Sigmoid colon (tissue), 4 donors: Measurements from ENCODE around the gene NR2F6.

Source experiments
- EP300 ChIP-seq, 4 donors: sonication (generic); formaldehyde crosslinking; IDR thresholded peaks; one replicate each; pipeline ENCODE4 v1.6.1; 2017; ENCODE audit warnings: antibody characterized with exemption in 4 of 4
- POLR2A ChIP-seq, 2 donors: fragments of 450-650 bp; IDR thresholded peaks; one replicate each; pipeline ENCODE4 v1.6.1; 2016; ENCODE audit warnings: antibody characterized with exemption in 2 of 2, mild to moderate bottlenecking in 2 of 2, moderate library complexity in 2 of 2
- POLR2AphosphoS5 ChIP-seq, 4 donors: sonication (generic); formaldehyde crosslinking; IDR thresholded peaks; one replicate each; pipeline ENCODE4 v1.6.1; 2017; ENCODE audit warnings: antibody characterized with exemption in 4 of 4
- TF ChIP-seq, protein P1 (sequence below), 4 experiments: fragments of 450-650 bp in 3 of 4; fragments of 200-600 bp in 1 of 4; IDR thresholded peaks; one replicate each; pipeline ENCODE4 v1.5.1; 2016 to 2019; ENCODE audit warnings: antibody characterized with exemption in 4 of 4, mild to moderate bottlenecking in 3 of 4, moderate library complexity in 2 of 4

DNA sequence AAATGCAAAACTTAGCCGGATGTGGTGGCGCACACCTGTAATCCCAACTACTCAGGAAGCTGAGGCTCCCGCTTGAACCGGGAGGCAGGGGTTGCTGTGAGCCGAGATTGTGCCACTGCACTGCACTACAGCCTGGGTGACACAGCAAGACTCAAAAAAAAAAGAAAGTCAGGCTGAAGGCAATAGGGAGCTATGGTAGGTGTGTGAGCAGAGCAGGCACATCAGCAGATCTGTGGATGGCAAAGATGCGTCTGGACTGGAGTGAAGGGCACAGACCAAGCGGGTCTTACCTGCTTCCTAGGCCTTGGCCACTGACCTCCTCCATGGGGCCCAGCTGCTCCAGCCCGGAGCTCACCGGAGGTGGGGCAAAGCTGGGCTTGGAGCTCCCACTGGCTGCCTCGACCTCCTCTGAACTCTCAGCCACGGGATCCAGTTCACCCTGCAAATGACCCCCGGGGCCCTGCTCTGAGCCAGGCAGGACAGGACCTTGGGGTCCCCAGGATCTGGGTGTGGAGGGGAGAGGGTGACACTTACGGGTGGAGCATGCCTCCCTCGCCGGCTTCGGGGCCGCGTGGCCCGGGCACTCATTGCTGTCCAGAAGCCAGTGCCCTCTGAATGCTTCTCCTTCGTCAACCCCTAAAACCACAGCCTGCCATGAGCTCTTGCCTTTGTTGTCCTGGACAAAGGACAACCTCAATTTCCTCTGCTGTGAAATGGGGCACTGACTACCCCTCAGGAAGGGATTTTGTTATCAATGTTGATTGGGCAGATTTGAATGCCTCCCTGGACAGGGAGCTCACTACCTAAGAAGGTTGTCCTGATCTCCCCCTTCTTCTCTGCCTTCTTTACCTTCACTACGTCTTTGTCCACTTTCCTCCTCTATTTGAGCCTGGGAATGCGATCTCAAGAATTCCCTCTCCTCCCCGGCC is 18.3 kb upstream of the NR2F6 start:
- TF ChIP-seq, protein P1, sequence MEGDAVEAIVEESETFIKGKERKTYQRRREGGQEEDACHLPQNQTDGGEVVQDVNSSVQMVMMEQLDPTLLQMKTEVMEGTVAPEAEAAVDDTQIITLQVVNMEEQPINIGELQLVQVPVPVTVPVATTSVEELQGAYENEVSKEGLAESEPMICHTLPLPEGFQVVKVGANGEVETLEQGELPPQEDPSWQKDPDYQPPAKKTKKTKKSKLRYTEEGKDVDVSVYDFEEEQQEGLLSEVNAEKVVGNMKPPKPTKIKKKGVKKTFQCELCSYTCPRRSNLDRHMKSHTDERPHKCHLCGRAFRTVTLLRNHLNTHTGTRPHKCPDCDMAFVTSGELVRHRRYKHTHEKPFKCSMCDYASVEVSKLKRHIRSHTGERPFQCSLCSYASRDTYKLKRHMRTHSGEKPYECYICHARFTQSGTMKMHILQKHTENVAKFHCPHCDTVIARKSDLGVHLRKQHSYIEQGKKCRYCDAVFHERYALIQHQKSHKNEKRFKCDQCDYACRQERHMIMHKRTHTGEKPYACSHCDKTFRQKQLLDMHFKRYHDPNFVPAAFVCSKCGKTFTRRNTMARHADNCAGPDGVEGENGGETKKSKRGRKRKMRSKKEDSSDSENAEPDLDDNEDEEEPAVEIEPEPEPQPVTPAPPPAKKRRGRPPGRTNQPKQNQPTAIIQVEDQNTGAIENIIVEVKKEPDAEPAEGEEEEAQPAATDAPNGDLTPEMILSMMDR (IDR thresholded peaks at IDR 0.05), result no peak
- TF ChIP-seq POLR2AphosphoS5 (IDR thresholded peaks at IDR 0.05) (no peak), POLR2A (IDR thresholded peaks at IDR 0.05) (no peak), EP300 (IDR thresholded peaks at IDR 0.05) (no peak)
